GM15510 (cell line): ENCODE measurements around the gene STXBP2.

ENCODE experiments used
- POLR2A ChIP-seq: IDR thresholded peaks from 3 replicates; pipeline ENCODE4 v1.6.1; 2011; ENCODE audit warnings: borderline replicate concordance; ENCODE audit not compliant: insufficient read length; ENCODE audit errors: extremely low read depth

STXBP2 gene

GRCh38 chr19:7620442-7621412 lies 16.2 kb upstream of the STXBP2 start:
- TF ChIP-seq POLR2A = no peak

DNA sequence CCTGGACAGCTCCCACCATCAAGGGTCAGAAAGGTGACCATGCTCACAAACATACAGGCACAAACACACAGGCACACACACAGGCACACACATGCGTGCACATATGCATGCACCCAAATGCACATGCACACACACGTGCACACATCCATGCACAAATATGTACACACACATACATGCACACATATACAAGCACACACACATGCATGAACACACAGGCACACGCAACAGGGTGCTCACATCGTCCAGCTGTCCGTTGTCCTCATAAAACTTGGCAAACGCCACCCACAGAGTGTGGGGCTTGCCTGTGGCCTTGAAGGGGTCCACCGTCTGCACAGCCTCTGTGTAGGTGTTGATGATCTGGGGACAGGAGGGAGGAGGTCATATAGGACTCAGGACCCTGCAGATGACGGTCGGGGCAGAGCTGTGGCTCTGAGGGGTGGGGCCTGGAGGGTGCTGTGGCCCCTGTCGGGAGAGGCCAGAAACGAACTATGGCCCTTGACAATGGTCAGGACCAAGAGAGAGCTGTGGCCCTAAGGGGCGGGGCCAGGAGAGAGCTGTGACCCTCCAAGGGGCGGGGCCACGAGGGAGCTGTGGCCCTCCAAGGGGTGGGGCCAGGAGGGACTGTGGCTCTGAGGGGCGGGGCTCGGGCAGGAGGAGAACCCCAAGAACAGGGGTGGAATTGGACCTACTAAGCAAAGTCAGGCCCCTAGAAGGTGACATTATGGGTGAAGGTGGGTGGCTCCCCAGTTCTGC lies 13.8 kb upstream of the STXBP2 start:
- no peak for TF ChIP-seq POLR2A

GRCh38 chr19:7623725-7624603 lies 12.9 kb upstream of the STXBP2 start:
- TF ChIP-seq POLR2A = no peak

GRCh38 chr19:7624810-7625209 lies 12.1 kb upstream of the STXBP2 start:
- TF ChIP-seq POLR2A = no peak

- TF ChIP-seq POLR2A = no peak
Observed at GRCh38 chr19:7625763-7626372, 11.0 kb upstream of the STXBP2 start.

DNA sequence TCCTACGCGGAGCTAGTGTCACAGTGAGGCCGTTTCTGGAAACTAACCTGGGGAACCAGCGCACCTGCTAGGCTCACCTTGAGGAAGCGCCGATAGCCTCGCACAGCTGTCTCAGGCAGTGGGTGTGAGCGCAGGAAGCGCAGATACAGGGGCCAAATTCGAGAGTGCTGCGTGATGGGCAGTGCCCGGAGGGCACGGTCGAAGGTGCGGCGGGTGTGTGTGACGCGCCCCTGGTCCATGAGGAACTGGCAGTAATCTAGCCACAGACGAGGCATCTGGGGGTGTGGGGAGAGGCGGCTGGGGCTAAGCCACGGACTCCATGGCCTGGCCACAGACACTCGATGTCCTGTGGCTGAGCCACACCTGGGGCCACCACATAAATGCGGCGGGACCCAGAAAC lies 9.7 kb upstream of the STXBP2 start:
- TF ChIP-seq POLR2A = no peak

GRCh38 chr19:7628589-7629311 lies 8.2 kb upstream of the STXBP2 start:
- no peak for TF ChIP-seq POLR2A

- peak; percentile 43 for TF ChIP-seq POLR2A
Observed at GRCh38 chr19:7629347-7630054, 7.4 kb upstream of the STXBP2 start, which contains the start of the genes PET100 and XAB2. Gene PET100, plus strand, starts transcription at chr19:7629793. Its CDS starts 41 bp downstream, at chr19:7629834. Gene XAB2, minus strand, starts transcription at chr19:7629545. Its CDS starts 18 bp downstream, at chr19:7629527.

DNA sequence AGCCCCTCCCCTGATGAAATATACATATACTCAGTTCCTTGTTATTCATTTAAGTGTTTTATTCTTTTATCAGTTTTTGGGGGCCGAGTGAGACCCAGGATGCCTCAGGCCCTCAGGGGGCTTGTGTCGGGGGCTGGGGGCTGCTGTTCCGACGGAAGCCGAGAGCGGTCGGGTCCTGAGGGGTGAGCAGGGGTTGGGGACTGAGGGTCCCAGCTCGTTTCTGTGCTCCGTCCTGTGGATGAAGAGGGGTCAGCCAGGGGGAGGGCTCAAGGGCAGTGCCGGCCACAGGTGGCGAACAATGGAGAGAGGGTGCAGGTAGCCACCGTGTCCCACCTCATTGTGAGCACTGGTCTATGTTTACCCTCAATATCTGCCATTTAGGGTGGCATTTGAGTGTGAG lies 5.3 kb upstream of the STXBP2 start:
- no peak for TF ChIP-seq POLR2A

DNA sequence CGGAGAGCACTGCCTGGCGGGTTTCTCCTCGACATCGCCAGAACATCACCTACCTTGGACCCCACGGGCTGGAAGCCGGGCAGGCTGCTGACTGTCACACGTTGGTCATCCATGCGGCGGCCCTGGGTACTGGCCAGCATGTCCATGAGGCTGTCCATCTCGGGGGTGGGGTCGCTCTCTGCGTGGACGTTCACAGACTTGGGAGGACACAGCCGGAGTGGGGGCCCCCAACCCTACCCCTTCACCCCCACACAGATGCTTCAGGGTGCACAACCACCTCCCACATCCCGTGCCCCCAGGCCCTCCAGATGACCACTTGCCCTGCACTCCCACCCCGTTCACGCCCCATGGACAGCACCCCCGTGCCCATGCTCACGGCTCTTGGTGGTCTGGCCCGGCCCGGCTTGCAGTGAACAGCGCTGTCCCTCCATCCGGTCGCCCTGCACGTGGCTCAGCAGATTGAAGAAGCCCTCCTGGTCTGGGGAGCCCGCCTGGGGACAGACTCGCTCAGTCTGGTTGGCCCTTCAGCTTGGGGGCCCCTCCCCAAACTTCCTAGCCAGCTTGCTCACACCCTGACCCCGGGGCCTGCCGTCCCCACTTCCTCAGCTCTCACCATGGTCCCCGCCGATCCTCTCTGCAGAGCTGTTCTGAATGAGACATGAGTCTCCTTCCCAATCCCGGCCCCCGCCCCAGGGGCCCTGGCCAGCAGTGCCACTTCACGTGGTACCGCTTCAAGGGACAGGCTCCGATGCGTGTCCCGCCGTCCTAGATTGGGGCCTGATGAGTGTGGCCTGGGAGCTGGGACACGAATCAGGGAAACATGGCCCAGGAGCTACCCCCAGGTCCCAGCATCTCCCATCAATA lies 4.3 kb upstream of the STXBP2 start:
- TF ChIP-seq POLR2A = no peak

DNA sequence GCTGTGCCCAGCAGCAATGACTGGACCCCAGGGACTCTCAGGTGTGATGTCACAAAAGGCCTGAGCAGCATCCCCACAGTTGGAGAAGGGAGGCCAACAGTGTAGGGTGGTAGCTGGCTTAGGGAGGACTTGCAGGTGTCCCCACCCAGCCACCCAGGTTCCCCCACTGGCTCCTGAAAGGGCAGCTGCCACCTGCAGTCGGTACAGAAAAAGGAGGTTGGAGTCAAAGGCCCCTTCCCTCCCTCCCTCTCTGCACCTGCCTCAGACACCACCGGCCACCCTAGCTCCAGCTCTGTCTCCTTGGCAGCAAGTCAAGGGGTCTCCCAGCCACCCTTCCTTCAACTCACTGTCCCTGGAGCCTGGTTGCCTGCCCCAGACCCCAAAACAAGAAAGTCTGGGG lies 3.2 kb upstream of the STXBP2 start, which contains the start of gene PCP2:
PCP2 (minus strand) TSS at position 22 of the 400 bp plus-strand sequence. CDS start 262 bp downstream, outside the sequence.
- no peak for TF ChIP-seq POLR2A

DNA sequence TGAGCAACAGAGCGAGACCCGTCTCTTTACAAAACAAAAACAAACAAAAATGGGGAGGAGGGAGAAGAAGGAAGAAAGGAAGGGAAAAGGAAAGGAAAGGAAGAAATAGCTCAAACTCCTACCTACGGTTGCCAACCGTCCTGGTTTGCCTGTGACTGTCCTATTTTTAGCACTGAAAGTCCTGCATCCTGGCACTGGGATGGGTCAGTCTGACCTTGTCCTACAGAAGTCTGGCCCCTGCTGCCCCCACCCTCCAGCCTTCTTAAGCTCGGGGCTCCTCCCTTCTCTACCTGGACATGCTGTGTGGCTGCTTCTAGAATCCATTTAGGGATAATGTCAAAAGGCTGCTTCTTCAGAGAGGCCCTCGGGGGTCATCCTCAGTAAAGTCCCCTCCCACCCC lies 1.2 kb upstream of the STXBP2 start:
- no peak for TF ChIP-seq POLR2A
